Keratinocyte (primary cell): ENCODE results near the gene CALML3. TPM values are rescaled to one million over a fixed set of nuclear protein-coding genes. Genes with fewer than 3 reads are reported as not detected.

Source experiments
- DNase-seq: peaks from one replicate; pipeline ENCODE4 v3.0.0-alpha.2; 2011; ENCODE audit warnings: low read depth, missing footprints, low spot score
- FAIRE-seq: peaks from 2 replicates; lab custom pipeline; 2011; peaks lifted over from hg19 to GRCh38; lab: Jason Lieb, UNC
- H2AFZ ChIP-seq: 2 replicates; pipeline ENCODE4 v1.6.0; 2012; ENCODE audit warnings: low read length, control low read depth, inconsistent platforms; ENCODE audit not compliant: control insufficient read depth
- H3K27ac ChIP-seq: 2 replicates; pipeline ENCODE4 v1.5.1; 2011; ENCODE audit warnings: low read length; ENCODE audit not compliant: control insufficient read depth, insufficient read depth
- H3K27me3 ChIP-seq: 3 replicates; pipeline ENCODE4 v1.6.0; 2011; ENCODE audit warnings: low read length; ENCODE audit not compliant: control insufficient read depth, insufficient read depth; ENCODE audit errors: extremely low read depth
- H3K36me3 ChIP-seq, 2 experiments: 2 replicates in 1 of 2; 3 replicates in 1 of 2; pipeline ENCODE4 v1.5.1; 2011; ENCODE audit warnings: low read length in 2 of 2, mild to moderate bottlenecking in 1 of 2; ENCODE audit not compliant: control insufficient read depth in 2 of 2, insufficient read depth in 2 of 2; ENCODE audit errors: extremely low read depth in 1 of 2
- H3K4me1 ChIP-seq: 3 replicates; pipeline ENCODE4 v1.5.1; 2011; ENCODE audit warnings: low read length; ENCODE audit not compliant: control insufficient read depth, insufficient read depth; ENCODE audit errors: extremely low read depth
- H3K4me2 ChIP-seq: 3 replicates; pipeline ENCODE4 v1.6.0; 2011; ENCODE audit warnings: low read depth, low read length; ENCODE audit not compliant: control insufficient read depth, insufficient read depth; ENCODE audit errors: extremely low read depth
- H3K4me3 ChIP-seq, 3 experiments: fragments of 200-600 bp in 1 of 3; sonication (generic) in 1 of 3; 2 replicates in 2 of 3; 3 replicates in 1 of 3; pipeline ENCODE4 v1.5.1; 2011 to 2016; ENCODE audit warnings: low read length in 3 of 3, mild to moderate bottlenecking in 3 of 3, control low read depth in 2 of 3, inconsistent platforms in 1 of 3, low read depth in 1 of 3, mixed read lengths in 1 of 3, mixed run types in 1 of 3, moderate library complexity in 1 of 3; ENCODE audit not compliant: control insufficient read depth in 2 of 3, insufficient read depth in 2 of 3; ENCODE audit errors: extremely low read depth in 1 of 3
- H3K79me2 ChIP-seq: 2 replicates; pipeline ENCODE4 v1.6.0; 2012; ENCODE audit warnings: low read length; ENCODE audit not compliant: control insufficient read depth, insufficient read depth
- H3K9ac ChIP-seq: 3 replicates; pipeline ENCODE4 v1.6.0; 2011; ENCODE audit warnings: low read length; ENCODE audit not compliant: control insufficient read depth, insufficient read depth; ENCODE audit errors: extremely low read depth
- H3K9me1 ChIP-seq: 3 replicates; pipeline ENCODE4 v1.6.0; 2011; ENCODE audit warnings: low read length; ENCODE audit not compliant: control insufficient read depth, insufficient read depth; ENCODE audit errors: extremely low read depth
- H3K9me3 ChIP-seq: 2 replicates; pipeline ENCODE4 v1.5.1; 2012; ENCODE audit warnings: low read depth, low read length; ENCODE audit not compliant: control insufficient read depth
- H4K20me1 ChIP-seq: 3 replicates; pipeline ENCODE4 v1.6.0; 2011; ENCODE audit warnings: low read length; ENCODE audit not compliant: control insufficient read depth, insufficient read depth; ENCODE audit errors: extremely low read depth
- EZH2 ChIP-seq: IDR thresholded peaks from one replicate; pipeline ENCODE4 v1.6.1; 2012; ENCODE audit warnings: inconsistent platforms, mild to moderate bottlenecking, low read length, moderate library complexity
- dilution Hi-C: fragments of 300-500 bp; cut with MboI; formaldehyde crosslinking; loops from one replicate; pipeline ENCODE4 v1.7.0; 2020; ENCODE audit warnings: low sequenced_read_pairs; ENCODE audit not compliant: extremely low pct_ligation_motif_present
- polyA plus RNA-seq, 5 experiments: library from polyadenylated mRNA; depleted of rRNA in 3 of 5; stranded (reverse) in 3 of 5; stranded (forward) in 1 of 5; unstranded in 1 of 5; fragments of >200 nt; gene quantifications; 1 replicate in 1 of 5; 2 replicates in 3 of 5; 3 replicates in 1 of 5; pipeline versions ENCODE4 v1.2.1 to v1.2.3, GENCODE V29; 2011 to 2012; ENCODE audit warnings: missing spikeins in 2 of 5, low read depth in 1 of 5, low replicate concordance in 1 of 5
- TF ChIP-seq, protein P1 (sequence below), 3 experiments: IDR thresholded peaks in 1 of 3; conservative IDR thresholded peaks in 1 of 3; optimal IDR thresholded peaks in 1 of 3; 2 replicates in 2 of 3; 3 replicates in 1 of 3; pipeline versions ENCODE3 to v1.5.1; 2011; ENCODE audit warnings: low read length in 3 of 3, mild to moderate bottlenecking in 3 of 3, moderate library complexity in 2 of 3, control low read depth in 1 of 3, inconsistent platforms in 1 of 3; ENCODE audit not compliant: insufficient read depth in 2 of 3; ENCODE audit errors: extremely low read depth in 1 of 3

Gene CALML3
- polyA plus RNA-seq, 1 donor (not counting 4 experiments of a cell fraction or from before 2014, with no cell fraction given): 7.6 TPM

DNA sequence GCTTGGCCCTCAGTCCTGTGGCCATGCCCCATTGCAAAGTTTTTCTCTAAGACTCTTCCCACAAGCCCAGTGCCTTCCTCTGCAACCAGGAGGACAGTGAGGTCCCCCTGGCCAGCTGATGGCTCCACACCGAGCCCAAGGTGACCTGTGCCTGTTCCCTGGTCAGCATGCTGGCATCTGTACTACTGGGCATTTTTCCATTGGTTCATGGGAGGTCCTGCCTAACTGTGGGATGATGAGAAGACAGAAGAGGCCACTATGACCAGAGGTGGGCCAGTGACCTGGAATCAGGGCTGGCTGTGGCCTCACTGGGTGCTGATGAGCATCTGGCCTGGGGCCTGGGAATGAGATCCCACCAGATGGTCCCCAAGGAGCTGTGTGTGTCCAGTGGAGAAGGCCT lies 20.2 kb downstream of the CALML3 start:
- dilution Hi-C loops: no loop called here
- DNase-seq (no peak), FAIRE-seq (no peak)
- Histone ChIP-seq H3K79me2 (no peaks in the 10 kb centered on the region), H3K9ac (no peak overlapping the region), H3K4me3 (no peak overlapping the region), H3K36me3 (no peaks in the 10 kb centered on the region), H4K20me1 (no peaks in the 10 kb centered on the region), H3K27ac (no peak overlapping the region), H3K9me1 (no peaks in the 10 kb centered on the region), H3K4me1 (peaks cover 42% of the 10 kb centered on the region), H3K9me3 (no peaks in the 10 kb centered on the region), H3K4me2 (no peak overlapping the region), H3K27me3 (no peaks in the 10 kb centered on the region), H2AFZ (no peak overlapping the region)
- TF ChIP-seq, protein P1, sequence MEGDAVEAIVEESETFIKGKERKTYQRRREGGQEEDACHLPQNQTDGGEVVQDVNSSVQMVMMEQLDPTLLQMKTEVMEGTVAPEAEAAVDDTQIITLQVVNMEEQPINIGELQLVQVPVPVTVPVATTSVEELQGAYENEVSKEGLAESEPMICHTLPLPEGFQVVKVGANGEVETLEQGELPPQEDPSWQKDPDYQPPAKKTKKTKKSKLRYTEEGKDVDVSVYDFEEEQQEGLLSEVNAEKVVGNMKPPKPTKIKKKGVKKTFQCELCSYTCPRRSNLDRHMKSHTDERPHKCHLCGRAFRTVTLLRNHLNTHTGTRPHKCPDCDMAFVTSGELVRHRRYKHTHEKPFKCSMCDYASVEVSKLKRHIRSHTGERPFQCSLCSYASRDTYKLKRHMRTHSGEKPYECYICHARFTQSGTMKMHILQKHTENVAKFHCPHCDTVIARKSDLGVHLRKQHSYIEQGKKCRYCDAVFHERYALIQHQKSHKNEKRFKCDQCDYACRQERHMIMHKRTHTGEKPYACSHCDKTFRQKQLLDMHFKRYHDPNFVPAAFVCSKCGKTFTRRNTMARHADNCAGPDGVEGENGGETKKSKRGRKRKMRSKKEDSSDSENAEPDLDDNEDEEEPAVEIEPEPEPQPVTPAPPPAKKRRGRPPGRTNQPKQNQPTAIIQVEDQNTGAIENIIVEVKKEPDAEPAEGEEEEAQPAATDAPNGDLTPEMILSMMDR (optimal IDR thresholded peaks at IDR 0.05 in 1 of 3, IDR thresholded peaks at IDR 0.05 in 1 of 3, conservative IDR thresholded peaks at IDR 0.05 in 1 of 3; ENCODE audit: extremely low read depth in 1 of 3, insufficient read depth in 2 of 3, low read length in 3 of 3): no peak
- no peak for TF ChIP-seq EZH2

DNA sequence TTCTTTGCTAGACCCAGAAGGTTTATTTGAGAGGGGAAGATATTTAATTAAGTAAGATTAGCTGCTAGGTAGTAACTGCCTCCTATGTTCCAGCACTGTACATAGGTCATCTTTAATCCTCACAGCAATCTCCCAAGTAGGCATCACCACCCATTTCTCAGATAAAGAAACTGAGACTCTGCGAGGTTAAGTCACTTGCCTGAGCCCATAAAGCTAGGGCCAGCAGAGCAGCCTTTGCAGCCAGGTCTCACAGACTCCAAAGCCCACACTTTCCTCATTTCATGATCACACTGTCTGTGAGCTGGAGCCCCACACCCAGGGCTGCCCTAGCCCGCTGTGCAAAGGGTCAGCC lies 20.6 kb downstream of the CALML3 start:
- no peak overlapping the region for H2AFZ ChIP-seq
- no peaks in the 10 kb centered on the region for H3K9me3 ChIP-seq
- TF ChIP-seq EZH2: no peak
- TF ChIP-seq, protein P1 (optimal IDR thresholded peaks at IDR 0.05 in 1 of 3, IDR thresholded peaks at IDR 0.05 in 1 of 3, conservative IDR thresholded peaks at IDR 0.05 in 1 of 3; ENCODE audit: extremely low read depth in 1 of 3, insufficient read depth in 2 of 3, low read length in 3 of 3): no peak
- H3K9me1 ChIP-seq: no peaks in the 10 kb centered on the region
- H3K27ac ChIP-seq: no peak overlapping the region
- no peaks in the 10 kb centered on the region for H3K36me3 ChIP-seq
- H3K79me2 ChIP-seq: no peaks in the 10 kb centered on the region
- peaks cover 42% of the 10 kb centered on the region for H3K4me1 ChIP-seq
- no peak overlapping the region for H3K4me3 ChIP-seq
- no peak for DNase-seq
- dilution Hi-C loops: no loop called here
- no peak overlapping the region for H3K4me2 ChIP-seq
- no peak for FAIRE-seq
- no peak overlapping the region for H3K9ac ChIP-seq
- H4K20me1 ChIP-seq: no peaks in the 10 kb centered on the region
- H3K27me3 ChIP-seq: no peaks in the 10 kb centered on the region
